HT-29 (cell line): ENCODE measurements around the gene PTPRU. TPM values are rescaled to one million over a fixed set of nuclear protein-coding genes. Genes with fewer than 3 reads are reported as not detected.

Experiments
- DNase-seq: peaks from one replicate; pipeline ENCODE4 v3.0.0-alpha.2; 2015; ENCODE audit warnings: low spot score
- total RNA-seq: library from RNA; depleted of rRNA; stranded (reverse); fragments of >200 nt; shearing (Covaris generic); gene quantifications from 2 replicates; pipeline ENCODE4 v1.2.3, GENCODE V29; 2014; rRNA removed

PTPRU gene
- total RNA-seq = 0.03 TPM in 2 replicates

DNA sequence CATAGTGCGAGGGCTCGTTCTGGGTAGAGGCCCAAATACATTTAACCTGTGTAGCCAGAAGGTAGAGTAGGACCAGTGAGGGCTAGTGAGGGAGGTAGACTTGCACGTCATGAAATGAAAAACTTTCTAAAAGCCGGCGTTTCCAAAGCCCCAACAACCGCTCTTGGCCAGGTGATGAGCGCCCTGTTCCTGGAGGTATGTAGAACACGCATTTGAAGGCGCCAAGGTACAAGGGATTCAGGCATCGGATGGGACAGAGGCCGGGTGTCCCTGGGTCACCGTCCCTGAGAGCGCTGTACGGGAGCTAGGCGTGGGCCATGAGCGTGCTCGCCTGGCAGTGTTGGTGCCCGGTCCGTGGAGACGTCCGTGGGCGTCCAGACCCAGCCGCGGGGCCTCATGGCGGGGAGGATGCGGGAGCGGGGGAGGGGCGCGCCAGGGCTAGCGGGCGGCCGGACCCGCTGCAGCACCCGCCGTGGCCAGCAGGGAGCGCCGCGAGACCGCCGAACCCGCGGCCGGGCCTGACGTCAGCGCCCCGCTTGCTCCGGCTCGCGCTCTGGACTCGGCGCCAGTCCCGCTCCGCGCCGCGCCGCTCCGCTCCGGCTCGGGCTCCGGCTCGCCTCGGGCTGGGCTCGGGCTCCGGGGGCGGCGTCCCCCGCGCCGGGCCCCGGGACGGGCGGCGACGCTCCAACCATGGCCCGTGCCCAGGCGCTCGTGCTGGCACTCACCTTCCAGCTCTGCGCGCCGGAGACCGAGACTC is at the start of gene PTPRU:
Gene PTPRU (plus strand): TSS at position 568 of the 757 bp plus-strand sequence. CDS start 123 bp downstream, at position 691.
- DNase-seq = peak; percentile 57

DNA sequence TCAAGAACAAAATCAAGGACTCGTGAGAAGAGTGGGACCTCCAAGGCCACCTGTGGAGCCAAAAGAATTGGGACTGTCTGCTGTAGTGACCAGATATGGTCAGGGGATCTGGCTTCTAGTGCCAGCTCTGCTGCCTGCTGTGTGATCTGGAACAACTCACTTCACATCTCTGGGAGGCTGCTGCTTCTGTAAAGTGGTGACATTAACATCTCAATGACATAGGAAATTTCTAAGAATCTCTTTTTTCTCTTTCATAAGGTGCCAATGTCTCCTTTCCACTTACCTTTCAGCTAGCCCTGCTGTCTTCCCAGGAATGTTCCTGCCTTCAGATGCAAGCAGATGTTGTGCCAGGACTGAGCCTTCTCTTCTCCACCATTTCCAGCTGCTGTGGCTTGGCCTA is 49.6 kb upstream of the PTPRU start:
- no peak for DNase-seq

DNA sequence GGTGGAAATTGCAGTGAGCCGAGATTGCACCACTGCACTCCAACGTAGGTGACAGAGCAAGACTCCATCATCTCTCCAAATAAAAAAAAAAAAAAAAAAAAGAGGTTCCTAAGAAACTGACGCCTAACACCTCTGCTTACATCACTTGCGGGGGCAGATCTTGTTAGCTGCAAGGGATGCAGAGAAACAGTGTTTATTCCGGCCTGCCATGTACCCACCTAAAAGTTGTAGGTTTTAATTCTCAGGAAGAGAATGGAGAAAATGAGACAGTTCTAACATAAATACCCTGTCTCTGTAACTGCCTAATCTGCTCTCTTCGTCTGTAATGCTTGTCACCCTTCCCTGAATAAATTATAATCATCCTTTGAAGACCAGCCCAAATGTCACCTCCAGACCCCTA is 45.6 kb upstream of the PTPRU start:
- no peak for DNase-seq

DNA sequence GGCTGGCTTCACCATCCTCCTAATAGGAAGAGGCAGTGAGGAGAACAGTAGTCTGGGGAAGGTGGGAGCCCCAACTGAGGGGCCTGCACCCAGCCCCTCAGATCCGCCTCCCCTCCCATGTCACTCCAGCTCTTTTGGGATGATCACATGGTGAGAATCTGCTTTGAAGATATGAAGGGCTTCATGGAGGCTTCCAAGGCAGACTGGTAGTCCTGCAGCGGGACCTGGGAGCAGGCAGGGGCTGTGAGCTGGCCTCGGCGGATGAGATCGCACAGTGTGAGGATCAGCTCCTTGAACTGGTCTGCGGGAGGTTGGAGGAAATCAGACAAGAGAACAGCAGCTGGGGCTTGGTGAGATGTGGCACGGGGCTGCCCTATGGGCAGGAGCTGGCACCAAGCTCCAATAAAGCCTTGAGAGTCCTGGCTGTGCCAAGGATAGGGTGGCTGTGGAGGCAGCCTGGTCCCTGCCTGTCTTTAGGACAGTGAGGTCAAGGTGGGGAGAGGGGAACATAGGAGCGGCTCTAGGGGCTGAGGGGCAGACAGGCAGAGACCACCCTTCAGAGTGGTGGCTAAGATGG is 42.4 kb upstream of the PTPRU start:
- DNase-seq = no peak

DNA sequence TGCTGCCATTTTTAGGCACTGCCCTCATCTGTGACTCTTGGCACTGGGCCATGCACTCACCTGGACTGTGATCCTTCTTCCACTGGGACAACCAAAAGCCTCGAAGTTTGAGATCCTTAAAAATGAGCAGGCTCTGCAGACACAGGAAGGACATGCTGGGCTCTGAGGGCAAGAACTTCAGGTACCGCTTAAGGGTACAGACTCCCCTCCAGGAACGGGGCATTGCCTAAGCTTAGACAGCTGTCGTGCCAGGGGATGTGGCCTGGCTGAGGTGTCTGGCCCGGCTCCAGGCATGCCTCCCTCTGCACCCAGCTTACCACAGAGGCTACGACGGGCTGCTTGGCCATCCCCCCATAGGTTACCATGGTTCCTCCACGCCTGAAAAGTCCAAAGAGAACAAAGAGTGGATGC is 40.4 kb upstream of the PTPRU start:
- no peak for DNase-seq

DNA sequence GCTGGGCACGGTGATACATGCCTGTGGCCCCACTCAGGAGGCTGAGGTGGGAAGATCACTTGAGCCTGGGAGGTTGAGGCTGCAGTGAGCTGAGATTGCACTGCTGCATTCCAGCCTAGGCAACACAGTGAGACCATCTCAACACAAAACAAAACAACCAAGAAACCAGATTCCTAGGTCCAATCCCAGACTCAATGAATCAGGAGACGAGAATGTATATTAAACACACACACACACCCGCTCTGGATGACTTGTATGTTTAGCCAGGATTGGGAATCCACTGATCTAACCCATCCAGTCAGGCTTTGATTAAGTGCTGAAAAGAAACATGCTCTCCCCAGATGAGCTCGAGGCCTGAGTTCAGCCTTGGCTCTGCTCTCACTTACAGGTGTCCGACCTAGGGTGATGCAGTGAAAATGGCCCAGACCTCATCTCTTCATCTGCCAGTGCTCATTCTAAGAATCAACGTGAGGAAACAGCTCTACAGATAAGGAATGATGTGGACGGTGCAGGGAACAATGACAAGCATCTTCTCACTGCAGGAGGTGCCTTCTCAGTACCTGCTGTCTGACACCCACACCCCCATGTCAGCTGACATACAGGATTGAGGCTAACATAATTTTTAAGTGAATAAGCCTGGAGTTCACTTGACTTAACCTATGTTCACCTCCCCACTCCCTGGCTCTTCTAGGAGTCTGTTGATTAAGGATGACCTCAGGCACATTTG is 39.3 kb upstream of the PTPRU start:
- no peak for DNase-seq

DNA sequence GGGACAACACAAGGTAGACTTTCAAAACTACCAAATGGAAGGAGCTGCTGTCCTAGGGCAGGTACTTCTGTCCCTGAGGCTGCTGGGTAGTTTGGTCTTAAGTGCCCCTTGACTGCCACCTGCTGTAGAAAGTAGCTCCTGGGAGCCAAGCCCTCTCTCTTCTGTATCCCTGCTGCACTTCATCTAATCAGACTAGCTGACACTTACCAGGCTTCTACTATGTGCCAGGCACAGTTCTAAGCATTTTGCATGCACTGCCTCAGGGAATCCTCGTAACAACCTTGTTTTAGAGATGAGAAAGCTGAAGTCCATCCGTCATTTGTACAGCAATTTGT is 38.8 kb upstream of the PTPRU start:
- DNase-seq = peak; percentile 71

DNA sequence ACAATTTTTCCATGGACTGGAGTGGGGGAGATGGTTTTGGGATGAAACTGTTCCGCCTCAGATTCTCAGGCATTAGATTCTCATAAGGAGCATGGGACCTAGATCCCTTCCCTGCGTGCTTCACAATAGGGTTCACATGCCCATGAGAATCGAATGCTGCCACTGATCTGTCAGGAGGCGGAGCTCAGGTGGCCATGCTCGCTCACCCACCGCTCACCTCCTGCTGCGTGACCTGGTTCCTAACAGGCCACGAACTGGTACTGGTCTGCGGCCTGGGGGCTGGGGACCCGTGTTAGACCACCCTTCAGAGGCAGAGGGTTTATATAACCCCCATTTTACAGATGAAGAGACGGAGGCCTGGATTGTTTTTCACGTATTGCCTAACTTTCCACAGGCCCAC is 38.3 kb upstream of the PTPRU start:
- no peak for DNase-seq

DNA sequence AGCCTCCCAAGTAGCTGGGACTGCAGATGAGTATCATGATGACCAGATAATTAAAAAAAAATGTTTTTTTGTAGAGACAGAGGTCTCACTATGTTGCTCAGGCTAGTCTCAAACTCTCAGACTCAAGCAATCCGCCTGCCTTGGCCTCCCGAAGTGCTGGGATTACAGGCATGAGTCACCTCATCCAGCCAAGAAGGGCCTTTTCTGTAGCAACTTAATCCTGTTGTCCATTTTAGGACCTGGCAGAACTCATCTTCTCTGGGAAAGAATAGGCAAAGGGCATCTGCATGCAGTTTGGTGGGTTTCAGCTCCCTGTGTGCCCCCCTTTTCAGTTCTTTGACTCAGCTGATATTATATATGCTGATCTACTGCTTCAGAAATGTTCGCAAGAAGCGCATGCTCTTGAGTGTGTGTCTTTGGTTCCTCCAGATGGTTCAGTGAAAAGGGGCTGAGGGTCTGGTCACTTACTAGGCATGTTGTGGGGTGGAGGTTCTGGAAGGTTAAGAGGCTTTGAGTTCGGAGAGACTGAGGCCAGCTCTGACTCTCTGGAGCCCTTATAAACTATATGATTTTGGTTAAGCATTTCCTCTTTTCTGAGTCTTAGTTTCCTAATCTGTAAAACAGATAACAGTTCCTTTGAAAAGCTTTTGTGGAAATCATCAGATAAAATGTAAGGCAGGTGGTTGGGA is 35.3 kb upstream of the PTPRU start:
- no peak for DNase-seq

DNA sequence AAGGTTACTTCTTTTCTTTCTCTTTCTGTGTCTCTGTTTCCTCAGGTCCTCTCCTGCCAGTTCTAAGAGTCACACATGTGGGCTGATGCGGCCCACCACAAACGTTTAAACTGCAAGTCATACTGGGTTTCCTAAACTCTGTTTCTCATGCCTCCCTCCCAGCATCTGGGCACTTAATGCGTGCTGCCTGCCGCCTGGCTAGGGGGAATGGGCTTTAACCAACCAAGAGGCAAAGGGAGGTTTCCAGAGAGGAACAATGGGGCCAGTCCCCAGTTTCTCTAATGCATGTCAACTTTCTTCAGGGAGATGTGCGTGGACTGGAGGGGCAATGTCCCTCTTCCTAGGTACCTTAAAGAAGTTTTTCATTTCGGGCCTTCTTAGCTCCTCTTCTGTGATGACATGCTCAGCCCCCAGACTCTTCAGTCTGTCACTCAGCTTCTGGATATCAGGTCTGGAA is 34.7 kb upstream of the PTPRU start:
- no peak for DNase-seq

DNA sequence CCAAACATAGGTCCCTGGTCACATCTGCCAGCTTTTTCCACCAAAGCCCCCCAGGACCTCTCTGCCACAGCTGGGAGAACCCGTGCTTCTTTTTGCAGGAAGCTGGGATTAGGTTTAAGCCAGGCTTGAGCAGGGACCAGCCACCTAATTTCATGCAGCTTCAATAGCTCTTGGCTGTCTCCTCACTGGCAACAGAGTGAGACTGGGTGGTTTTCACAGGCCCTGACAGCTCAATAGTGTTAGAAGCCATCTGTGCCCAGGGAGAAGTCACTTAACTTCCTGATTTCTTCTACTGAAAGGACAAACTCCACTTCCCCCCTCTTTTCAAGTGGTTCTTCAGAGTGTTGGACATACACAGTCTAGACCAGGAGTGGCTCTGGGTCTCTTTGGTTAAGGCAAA is 34.3 kb upstream of the PTPRU start:
- no peak for DNase-seq

DNA sequence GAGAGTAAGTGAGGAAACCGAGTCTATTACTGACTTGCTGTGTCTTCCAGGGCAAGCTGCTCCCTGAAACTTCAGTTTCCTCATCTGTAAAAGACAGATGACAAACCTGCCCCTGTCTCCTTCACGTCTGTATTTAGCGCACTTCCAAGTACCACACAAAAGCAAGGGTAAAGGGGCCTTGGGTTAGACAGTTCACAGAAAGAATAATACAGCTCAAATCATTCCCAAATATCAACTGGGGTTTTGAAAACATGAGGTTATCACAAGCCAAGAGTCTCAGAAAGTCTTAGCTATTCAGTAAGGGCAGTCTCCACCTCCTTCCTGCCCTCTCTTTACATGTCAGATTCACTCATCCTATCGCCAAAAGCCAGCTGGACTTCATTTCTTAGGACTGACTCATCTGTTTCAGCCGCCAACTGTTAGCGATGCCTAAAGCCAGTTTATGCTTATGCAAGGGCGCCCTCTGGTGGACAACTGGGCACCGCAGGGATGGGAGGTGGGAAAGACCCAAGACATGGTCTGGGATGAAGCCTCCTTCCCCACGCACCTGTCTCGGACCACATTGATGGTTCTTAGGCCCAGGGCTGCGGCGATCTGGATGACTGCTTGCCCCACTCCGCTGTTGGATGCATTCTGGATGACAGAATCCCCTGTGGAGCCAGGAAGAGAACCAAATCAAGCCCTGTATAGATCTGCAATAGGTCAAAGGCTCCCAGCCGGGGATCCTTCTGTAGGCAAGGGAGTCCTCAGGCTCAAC is 33.6 kb upstream of the PTPRU start:
- DNase-seq = peak; percentile 99

DNA sequence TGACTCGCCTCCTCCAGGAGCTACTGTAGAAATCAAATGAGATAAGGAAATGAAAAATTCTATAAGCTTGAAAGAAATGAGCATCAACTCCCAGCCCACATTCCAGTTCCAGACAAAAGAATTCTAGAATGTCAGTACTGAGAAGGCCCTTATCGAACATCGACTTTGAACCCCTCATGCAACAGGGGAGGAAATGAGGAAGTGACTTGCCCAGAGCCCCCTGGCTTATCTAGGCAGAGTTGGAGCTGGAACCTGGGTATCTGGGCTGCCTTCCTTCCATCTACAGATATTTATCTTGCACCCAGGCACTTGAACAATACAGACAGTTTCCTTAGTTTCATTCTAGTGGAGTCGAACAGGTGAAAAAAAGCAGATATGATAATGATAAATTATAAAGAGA is 27.9 kb upstream of the PTPRU start:
- DNase-seq = no peak

DNA sequence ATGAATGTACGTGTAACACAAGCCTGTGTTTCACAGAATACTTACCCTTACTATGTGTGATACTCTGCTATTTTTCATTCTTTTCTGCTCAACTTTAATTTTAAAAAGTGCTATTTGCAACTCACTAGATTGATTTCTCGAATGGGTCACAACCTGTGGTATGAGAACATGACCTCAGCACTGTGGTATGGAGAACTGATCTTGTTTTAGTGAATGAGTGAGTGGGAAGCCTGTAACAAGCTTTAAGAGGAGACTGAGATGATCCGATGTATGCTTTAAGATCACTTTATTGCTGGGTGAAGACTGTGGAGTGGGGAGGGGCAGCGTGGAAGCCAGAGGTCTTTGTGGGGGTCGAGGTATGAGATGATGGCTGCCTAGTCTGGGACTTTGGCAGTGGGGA is 27.1 kb upstream of the PTPRU start:
- DNase-seq = no peak

DNA sequence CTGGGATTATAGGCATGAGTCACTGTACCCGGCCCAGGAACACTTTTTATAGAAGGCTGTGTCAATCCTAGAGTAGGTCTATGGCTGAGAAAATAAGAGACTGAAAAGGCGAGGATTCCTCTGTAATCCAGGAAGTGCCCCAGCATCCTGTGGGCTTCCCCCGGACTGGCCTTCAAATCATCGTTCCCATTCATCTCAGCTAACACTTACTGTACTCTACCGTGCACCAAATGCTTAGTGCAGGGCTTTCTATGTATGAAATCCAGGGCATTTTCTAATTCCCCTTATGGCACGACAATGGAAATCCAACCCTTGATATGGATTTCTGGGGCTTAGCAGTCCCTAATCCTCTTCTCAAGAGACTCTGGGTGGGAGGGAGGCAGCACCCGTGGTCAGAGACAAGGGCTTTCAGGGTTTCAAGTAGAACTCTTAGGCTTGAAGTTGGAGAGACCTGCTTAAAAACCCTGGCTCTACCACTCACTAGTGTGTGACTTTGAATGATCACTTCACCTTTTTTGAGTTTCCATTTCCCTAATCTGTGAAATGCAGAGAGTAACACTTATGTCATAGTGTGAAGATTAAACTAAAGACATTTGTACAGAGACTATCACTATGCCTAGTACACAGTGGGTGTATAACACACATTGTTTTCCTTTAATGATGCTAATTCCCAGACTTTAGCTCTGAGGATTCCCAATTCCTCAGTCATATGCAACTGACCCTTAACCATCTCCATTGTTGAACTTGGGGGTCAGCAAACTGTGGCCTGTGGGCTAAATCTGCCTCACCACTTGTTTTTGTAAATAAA is 25.8 kb upstream of the PTPRU start:
- DNase-seq = no peak

DNA sequence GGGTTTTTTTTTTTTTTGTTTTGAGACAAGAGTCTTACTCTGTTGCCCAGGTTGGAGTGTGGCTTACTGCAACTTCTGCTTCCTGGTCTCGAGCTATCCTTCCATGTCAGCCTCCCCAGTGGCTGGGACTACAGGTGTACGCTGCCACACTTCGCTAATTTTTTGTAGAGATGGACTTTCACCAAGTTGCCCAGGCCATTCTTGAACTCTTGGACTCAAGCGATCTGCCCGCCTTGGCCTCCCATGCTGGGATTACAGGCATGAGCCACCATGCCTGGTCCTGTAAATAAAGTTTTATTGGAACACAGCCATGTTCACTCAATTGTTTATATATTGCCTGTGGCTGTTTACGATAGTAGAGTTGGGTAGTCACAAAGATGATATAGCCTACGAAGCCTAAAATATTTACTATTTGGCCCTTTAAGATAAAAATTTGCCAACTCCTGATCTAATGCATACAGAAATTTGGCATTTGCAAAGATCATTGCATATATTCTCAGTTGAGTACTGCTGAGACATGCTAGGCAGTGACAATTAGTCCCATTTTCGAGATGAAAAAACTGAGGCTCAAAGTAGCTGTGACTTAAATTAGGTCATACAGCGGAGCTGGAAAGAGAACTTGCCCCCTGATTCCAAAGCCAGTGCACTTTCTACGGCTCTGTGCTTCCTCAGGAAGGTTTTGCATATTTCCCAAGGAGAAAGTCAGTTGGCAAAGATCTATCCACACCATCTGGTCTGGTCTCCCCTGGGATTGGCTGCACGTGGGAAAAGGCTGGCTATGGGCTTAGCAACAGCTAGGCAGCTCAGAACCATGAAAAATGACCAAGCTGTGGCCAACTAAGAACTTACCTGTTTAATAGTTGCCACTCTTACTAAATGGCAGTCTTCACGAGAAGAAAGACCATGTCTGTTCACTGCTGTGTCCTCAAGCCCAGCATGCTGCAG is 25.0 kb upstream of the PTPRU start:
- no peak for DNase-seq

DNA sequence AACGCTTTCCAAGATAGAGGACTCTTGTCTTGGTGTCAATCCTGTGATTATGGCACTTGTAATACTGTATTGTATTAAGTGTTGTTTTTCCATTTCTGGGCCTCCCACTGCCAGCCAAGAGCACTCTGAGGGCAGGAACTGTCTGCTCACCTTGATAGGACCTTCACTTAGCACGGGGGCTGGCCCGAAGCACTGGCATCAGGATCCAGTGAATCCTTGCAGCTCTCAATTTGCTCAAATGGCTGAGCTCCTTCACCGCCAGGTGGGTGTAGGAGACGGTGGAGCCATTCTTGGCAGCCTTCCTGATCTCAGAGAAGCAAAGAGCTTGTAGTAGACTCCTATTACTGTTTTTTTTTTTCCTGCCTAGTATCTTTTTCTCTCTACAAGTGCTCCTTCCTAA is 23.3 kb upstream of the PTPRU start:
- no peak for DNase-seq

DNA sequence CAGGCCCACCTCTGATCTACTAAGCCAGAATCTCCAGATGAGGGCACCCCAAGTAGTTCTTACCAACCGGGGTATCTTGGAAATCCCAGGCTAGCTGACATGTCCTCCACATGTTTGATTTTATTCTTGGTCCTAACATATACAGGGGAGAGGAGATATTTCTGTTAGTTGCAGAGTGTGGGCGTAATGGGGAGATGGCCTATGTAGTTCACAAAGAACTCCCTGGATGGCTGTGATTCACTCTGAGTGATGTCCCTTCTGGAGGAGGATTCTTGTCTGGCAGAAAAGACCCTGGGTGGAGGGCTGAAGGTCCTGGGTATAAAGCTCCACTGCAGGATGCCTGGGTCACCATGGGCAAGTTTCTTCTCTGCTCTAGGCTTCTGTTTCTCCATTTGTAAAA is 18.7 kb upstream of the PTPRU start:
- no peak for DNase-seq

DNA sequence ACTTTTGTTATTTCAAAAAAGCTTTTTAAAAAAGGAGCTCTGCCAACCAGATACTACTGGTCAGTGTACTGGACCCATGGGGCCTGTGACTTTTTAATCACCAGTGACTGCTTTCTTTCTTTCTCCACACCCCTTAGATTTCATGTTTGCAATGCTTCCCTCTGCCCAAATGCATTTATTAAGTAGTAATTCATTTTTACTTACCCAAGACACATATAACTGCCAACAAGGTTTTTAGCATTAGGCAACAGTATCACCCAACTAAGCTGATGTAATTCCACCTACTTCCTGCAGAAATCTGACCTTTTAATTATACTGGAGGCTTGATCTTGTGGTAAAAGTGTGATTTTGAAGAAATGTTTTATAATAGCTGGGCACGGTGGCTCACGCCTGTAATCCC is 18.1 kb upstream of the PTPRU start:
- DNase-seq = no peak

DNA sequence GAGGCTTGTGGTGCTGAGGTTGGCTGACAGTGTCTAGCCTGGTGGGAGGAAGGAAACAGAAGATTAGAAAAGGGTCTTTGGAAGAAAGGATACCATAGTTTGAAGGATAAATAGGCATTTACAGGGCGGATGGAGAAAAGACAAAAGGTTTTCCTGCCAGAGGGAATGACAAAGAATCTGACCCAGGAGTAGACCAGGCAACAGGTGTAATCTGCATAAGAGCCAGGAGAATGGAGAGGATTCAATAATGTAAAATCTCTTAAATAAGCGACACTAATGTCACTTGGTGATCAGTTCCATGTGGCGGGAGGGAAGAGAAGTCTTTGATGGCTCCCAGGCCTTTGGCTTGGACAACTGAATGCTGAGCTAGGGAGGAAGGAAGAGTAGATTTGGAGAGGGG is 15.0 kb upstream of the PTPRU start:
- no peak for DNase-seq
